ENCODE measurements around the gene TMEFF2.
A peak's percentile ranks its signal among the peaks of the same experiment; 100 is the strongest.

TMEFF2 gene

GRCh38 chr2:192186806-192187205 lies 7.9 kb downstream of the TMEFF2 start:
- TF ChIP-seq CTCF (IDR thresholded peaks at IDR 0.05; ENCODE audit: control insufficient read depth, extremely low read depth, insufficient read depth) = no peak
- H3K4me3 ChIP-seq (ENCODE audit: low read depth, low read length) = no peak overlapping the region
- no peak for DNase-seq (ENCODE audit: low read depth)

DNA sequence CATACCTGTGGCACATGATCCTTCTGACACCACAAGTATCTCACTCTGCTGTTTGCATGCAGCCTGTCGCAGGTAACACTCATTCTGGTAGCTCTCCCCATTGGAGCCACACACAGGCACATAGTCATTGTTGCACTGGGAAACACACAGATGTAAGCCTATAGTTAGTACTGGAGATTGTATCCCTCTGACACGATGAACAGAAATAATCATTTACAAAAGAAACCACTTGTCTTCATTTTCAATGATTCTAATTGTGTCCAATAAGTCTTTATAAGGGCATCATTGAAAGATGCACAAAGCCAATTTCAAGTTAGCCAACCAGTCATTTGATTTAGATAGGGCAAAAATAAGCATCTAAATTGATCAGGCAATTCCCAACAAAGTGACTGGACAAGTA lies 10.4 kb downstream of the TMEFF2 start:
- no peak for TF ChIP-seq CTCF (IDR thresholded peaks at IDR 0.05; ENCODE audit: control insufficient read depth, extremely low read depth, insufficient read depth)
- no peak for DNase-seq (ENCODE audit: low read depth)
- H3K4me3 ChIP-seq (ENCODE audit: low read depth, low read length) = no peak overlapping the region

GRCh38 chr2:192183296-192183695 lies 11.4 kb downstream of the TMEFF2 start:
- no peak for TF ChIP-seq CTCF (IDR thresholded peaks at IDR 0.05; ENCODE audit: control insufficient read depth, extremely low read depth, insufficient read depth)
- no peak for DNase-seq (ENCODE audit: low read depth)
- no peak overlapping the region for H3K4me3 ChIP-seq (ENCODE audit: low read depth, low read length)

DNA sequence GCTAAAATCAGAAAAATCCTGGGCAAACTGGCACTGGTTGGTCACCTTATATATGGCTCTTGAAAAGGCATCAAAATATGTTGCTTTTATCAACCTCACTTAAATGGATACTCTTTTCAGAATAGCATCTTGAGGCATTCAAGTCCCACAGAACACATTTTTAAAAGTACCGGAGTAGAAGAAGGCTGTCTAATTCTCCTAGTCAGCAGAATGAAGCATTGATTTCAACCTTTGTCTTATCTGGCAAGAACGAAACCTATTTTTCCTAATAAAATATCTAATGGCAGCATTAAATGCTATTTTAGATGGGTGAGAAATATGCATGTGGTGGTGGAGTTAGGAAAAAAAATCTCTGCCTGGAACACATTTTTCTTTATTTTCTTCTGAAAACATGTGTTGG lies 27.8 kb downstream of the TMEFF2 start:
- H3K4me3 ChIP-seq (ENCODE audit: low read depth, low read length) = no peak overlapping the region
- TF ChIP-seq CTCF (IDR thresholded peaks at IDR 0.05; ENCODE audit: control insufficient read depth, extremely low read depth, insufficient read depth) = no peak
- DNase-seq (ENCODE audit: low read depth) = no peak

DNA sequence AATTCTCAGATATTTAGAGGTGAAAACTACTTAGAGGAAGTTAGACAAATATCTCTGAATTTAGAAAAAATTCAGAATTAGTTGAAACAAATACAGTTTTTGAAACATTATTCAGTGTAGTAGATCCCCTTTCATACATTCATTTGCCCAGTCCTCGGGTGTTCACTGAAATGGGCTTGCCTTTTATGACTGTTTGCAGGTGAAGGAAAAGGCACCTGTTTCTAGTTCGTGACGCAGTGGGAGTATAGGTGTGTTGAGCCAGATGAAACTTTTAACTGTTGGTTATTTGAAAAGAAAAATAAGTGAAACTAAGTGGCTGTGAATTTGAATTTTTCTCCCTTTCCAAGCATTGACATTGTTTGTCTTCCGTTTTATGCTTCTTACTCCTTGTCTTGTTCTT lies 28.9 kb downstream of the TMEFF2 start:
- no peak for TF ChIP-seq CTCF (IDR thresholded peaks at IDR 0.05; ENCODE audit: control insufficient read depth, extremely low read depth, insufficient read depth)
- DNase-seq (ENCODE audit: low read depth) = no peak
- no peak overlapping the region for H3K4me3 ChIP-seq (ENCODE audit: low read depth, low read length)

DNA sequence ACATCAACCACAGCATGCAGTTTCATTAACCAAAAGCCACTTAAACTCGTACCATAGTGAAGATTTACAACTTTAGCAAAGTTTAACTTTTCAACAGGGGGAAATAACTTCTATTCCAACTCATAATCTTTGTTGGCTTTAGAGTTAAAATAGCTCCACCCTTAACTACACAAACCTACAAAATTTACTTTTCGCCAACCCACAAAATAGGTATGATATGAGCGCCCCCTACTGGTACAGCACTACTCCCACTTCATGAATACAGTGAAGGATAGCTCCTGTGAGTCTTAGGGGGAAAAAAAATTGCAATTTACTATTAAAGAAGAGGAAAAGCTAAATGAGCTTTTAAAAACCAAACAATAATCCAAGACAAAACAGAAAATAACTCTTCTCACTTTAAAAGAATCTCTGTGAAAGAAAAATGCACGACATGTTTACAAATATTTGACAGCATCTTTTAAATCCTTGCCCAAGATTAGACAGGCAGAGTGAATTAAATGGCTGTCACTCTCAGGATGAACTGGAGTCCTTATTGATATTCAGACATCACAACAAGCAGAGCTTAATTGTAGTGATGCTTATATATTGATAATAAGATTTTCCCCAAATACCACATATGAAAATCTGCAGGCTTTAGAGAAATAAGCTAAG lies 32.2 kb downstream of the TMEFF2 start:
- peak; percentile 67 for TF ChIP-seq CTCF (IDR thresholded peaks at IDR 0.05; ENCODE audit: control insufficient read depth, extremely low read depth, insufficient read depth)
- DNase-seq (ENCODE audit: low read depth) = no peak
- no peak overlapping the region for H3K4me3 ChIP-seq (ENCODE audit: low read depth, low read length)

GRCh38 chr2:192161656-192162290 lies 33.0 kb downstream of the TMEFF2 start:
- H3K4me3 ChIP-seq (ENCODE audit: low read depth, low read length) = no peak overlapping the region
- no peak for DNase-seq (ENCODE audit: low read depth)
- no peak for TF ChIP-seq CTCF (IDR thresholded peaks at IDR 0.05; ENCODE audit: control insufficient read depth, extremely low read depth, insufficient read depth)
